Astrocyte (in vitro differentiated cells and primary cell): ENCODE measurements around the gene WDR11. TPM values are rescaled to one million over a fixed set of nuclear protein-coding genes. Genes with fewer than 3 reads are reported as not detected.

Experiments used
- DNase-seq: peaks from one replicate; pipeline ENCODE4 v3.0.0-alpha.2; 2010; ENCODE audit warnings: low read depth
- FAIRE-seq: peaks from 2 replicates; lab custom pipeline; 2011; peaks lifted over from hg19 to GRCh38; lab: Jason Lieb, UNC
- H2AFZ ChIP-seq: 2 replicates; pipeline ENCODE4 v1.6.0; 2012; ENCODE audit warnings: low read depth, low read length, inconsistent platforms
- H3K27ac ChIP-seq: 2 replicates; pipeline ENCODE4 v1.5.1; 2011; ENCODE audit warnings: low read depth, low read length, inconsistent platforms
- H3K27me3 ChIP-seq: 2 replicates; pipeline ENCODE4 v1.6.0; 2011; ENCODE audit warnings: low read length, inconsistent platforms; ENCODE audit not compliant: insufficient read depth
- H3K36me3 ChIP-seq: 2 replicates; pipeline ENCODE4 v1.5.1; 2011; ENCODE audit warnings: low read length, inconsistent platforms; ENCODE audit not compliant: insufficient read depth
- H3K4me1 ChIP-seq: 2 replicates; pipeline ENCODE4 v1.5.1; 2011; ENCODE audit warnings: low read length, inconsistent platforms; ENCODE audit not compliant: insufficient read depth
- H3K4me2 ChIP-seq: 2 replicates; pipeline ENCODE4 v1.6.0; 2012; ENCODE audit warnings: low read length, inconsistent platforms
- H3K4me3 ChIP-seq: 2 replicates; pipeline ENCODE4 v1.5.1; 2011; ENCODE audit warnings: low read depth, mild to moderate bottlenecking, low read length, inconsistent platforms; ENCODE audit not compliant: insufficient read depth
- H3K79me2 ChIP-seq: 2 replicates; pipeline ENCODE4 v1.6.0; 2012; ENCODE audit warnings: mild to moderate bottlenecking, low read length, inconsistent platforms; ENCODE audit not compliant: insufficient read depth
- H3K9ac ChIP-seq: 2 replicates; pipeline ENCODE4 v1.6.0; 2012; ENCODE audit warnings: mild to moderate bottlenecking, low read length, inconsistent platforms
- H3K9me3 ChIP-seq: 2 replicates; pipeline ENCODE4 v1.5.1; 2012; ENCODE audit warnings: low read depth, mild to moderate bottlenecking, low read length, inconsistent platforms; ENCODE audit not compliant: insufficient read depth
- H4K20me1 ChIP-seq: 2 replicates; pipeline ENCODE4 v1.6.0; 2012; ENCODE audit warnings: low read length, inconsistent platforms; ENCODE audit not compliant: insufficient read depth
- H3K27ac Mint-ChIP-seq: one replicate; pipeline ENCODE4 v1.8.0; 2021; ENCODE audit warnings: mild to moderate bottlenecking, mixed read lengths; ENCODE audit not compliant: unreplicated experiment
- H3K27me3 Mint-ChIP-seq: one replicate; pipeline ENCODE4 v1.8.0; 2021; ENCODE audit warnings: low read depth, mixed read lengths; ENCODE audit not compliant: unreplicated experiment
- H3K36me3 Mint-ChIP-seq: one replicate; pipeline ENCODE4 v1.8.0; 2021; ENCODE audit warnings: low read depth, mixed read lengths; ENCODE audit not compliant: unreplicated experiment
- H3K4me1 Mint-ChIP-seq: one replicate; pipeline ENCODE4 v1.8.0; 2021; ENCODE audit warnings: low read depth, mixed read lengths; ENCODE audit not compliant: unreplicated experiment
- H3K4me3 Mint-ChIP-seq: one replicate; pipeline ENCODE4 v1.8.0; 2021; ENCODE audit warnings: mild to moderate bottlenecking, moderate library complexity, mixed read lengths; ENCODE audit not compliant: unreplicated experiment
- H3K9me3 Mint-ChIP-seq: one replicate; pipeline ENCODE4 v1.8.0; 2021; ENCODE audit warnings: mild to moderate bottlenecking, mixed read lengths; ENCODE audit not compliant: unreplicated experiment
- EZH2 ChIP-seq: IDR thresholded peaks from 2 replicates; pipeline ENCODE4 v1.6.1; 2012; ENCODE audit warnings: mild to moderate bottlenecking, low read length, inconsistent platforms; ENCODE audit not compliant: insufficient read depth
- total RNA-seq: library from RNA; stranded (reverse); gene quantifications from 2 replicates; pipeline ENCODE4 v1.2.1, GENCODE V29; 2021
- TF ChIP-seq, protein P1 (sequence below): IDR thresholded peaks from 2 replicates; pipeline ENCODE4 v1.5.1; 2011; ENCODE audit warnings: low read depth, mild to moderate bottlenecking, inconsistent platforms, low read length, moderate library complexity; ENCODE audit not compliant: insufficient read depth

The WDR11 gene
- total RNA-seq, 1 donor from 2014 or later: 55.8 TPM

GRCh38 chr10:120887482-120887881 lies 36.3 kb downstream of the WDR11 start:
- no peak overlapping the region for H3K4me2 ChIP-seq
- FAIRE-seq (no peak), DNase-seq (no peak)
- no peak overlapping the region for H3K27ac Mint-ChIP-seq
- no peaks in the 10 kb centered on the region for H3K79me2 ChIP-seq
- H3K27ac ChIP-seq: no peak overlapping the region
- peaks cover 39% of the 10 kb centered on the region for H3K36me3 ChIP-seq
- H3K4me3 ChIP-seq: no peak overlapping the region
- H2AFZ ChIP-seq: no peak overlapping the region
- H3K4me3 Mint-ChIP-seq: no peak overlapping the region
- no peaks in the 10 kb centered on the region for H4K20me1 ChIP-seq
- no peaks in the 10 kb centered on the region for H3K9me3 Mint-ChIP-seq
- H3K4me1 ChIP-seq: no peaks in the 10 kb centered on the region
- H3K9ac ChIP-seq: no peak overlapping the region
- no peaks in the 10 kb centered on the region for H3K9me3 ChIP-seq
- H3K36me3 Mint-ChIP-seq: peaks cover 10% of the 10 kb centered on the region
- TF ChIP-seq EZH2: no peak
- TF ChIP-seq, protein P1, sequence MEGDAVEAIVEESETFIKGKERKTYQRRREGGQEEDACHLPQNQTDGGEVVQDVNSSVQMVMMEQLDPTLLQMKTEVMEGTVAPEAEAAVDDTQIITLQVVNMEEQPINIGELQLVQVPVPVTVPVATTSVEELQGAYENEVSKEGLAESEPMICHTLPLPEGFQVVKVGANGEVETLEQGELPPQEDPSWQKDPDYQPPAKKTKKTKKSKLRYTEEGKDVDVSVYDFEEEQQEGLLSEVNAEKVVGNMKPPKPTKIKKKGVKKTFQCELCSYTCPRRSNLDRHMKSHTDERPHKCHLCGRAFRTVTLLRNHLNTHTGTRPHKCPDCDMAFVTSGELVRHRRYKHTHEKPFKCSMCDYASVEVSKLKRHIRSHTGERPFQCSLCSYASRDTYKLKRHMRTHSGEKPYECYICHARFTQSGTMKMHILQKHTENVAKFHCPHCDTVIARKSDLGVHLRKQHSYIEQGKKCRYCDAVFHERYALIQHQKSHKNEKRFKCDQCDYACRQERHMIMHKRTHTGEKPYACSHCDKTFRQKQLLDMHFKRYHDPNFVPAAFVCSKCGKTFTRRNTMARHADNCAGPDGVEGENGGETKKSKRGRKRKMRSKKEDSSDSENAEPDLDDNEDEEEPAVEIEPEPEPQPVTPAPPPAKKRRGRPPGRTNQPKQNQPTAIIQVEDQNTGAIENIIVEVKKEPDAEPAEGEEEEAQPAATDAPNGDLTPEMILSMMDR: no peak
- H3K27me3 Mint-ChIP-seq: no peaks in the 10 kb centered on the region
- no peaks in the 10 kb centered on the region for H3K27me3 ChIP-seq
- H3K4me1 Mint-ChIP-seq: peaks cover 7% of the 10 kb centered on the region

- no peak overlapping the region for H3K4me2 ChIP-seq
- no peak overlapping the region for H3K4me3 Mint-ChIP-seq
- peaks cover 6% of the 10 kb centered on the region for H4K20me1 ChIP-seq
- no peaks in the 10 kb centered on the region for H3K27me3 Mint-ChIP-seq
- H3K9me3 ChIP-seq: no peaks in the 10 kb centered on the region
- no peak overlapping the region for H3K9ac ChIP-seq
- FAIRE-seq (no peak), DNase-seq (no peak)
- H3K27me3 ChIP-seq: no peaks in the 10 kb centered on the region
- H3K4me1 Mint-ChIP-seq: peaks cover 7% of the 10 kb centered on the region
- H3K27ac Mint-ChIP-seq: peak overlapping the region; percentile 78
- no peak overlapping the region for H3K27ac ChIP-seq
- H3K36me3 ChIP-seq: peaks cover 23% of the 10 kb centered on the region
- peaks cover 11% of the 10 kb centered on the region for H3K36me3 Mint-ChIP-seq
- H3K4me3 ChIP-seq: no peak overlapping the region
- TF ChIP-seq EZH2: no peak
- TF ChIP-seq, protein P1: no peak
- no peaks in the 10 kb centered on the region for H3K4me1 ChIP-seq
- no peak overlapping the region for H2AFZ ChIP-seq
- H3K79me2 ChIP-seq: no peaks in the 10 kb centered on the region
- no peaks in the 10 kb centered on the region for H3K9me3 Mint-ChIP-seq
Measured at GRCh38 chr10:120891365-120891764, 40.2 kb downstream of the WDR11 start.

DNA sequence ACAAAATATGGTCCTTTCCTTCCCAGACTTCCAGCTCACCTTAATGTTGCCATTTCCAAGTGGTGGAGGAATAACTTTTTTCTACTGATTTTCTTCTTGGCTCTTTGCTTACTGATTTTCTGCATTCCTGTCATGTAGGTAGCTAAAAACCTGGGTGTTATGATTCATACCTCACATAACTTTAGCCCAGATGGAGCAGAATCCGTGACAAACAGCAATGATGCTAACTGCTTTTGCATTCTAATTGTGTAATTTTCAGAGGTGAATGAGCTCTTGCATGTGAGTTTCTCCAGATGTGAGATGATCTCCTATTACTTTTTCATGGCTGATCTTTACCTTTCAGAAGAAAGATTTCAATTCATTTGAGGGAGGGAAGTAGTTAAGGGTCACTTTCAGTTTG lies 43.4 kb downstream of the WDR11 start:
- no peak overlapping the region for H3K4me3 ChIP-seq
- H2AFZ ChIP-seq: no peak overlapping the region
- peaks cover 14% of the 10 kb centered on the region for H3K4me1 Mint-ChIP-seq
- no peak overlapping the region for H3K4me2 ChIP-seq
- H3K9me3 ChIP-seq: no peaks in the 10 kb centered on the region
- peaks cover 13% of the 10 kb centered on the region for H4K20me1 ChIP-seq
- no peaks in the 10 kb centered on the region for H3K9me3 Mint-ChIP-seq
- no peak overlapping the region for H3K27ac ChIP-seq
- no peaks in the 10 kb centered on the region for H3K79me2 ChIP-seq
- H3K4me1 ChIP-seq: no peaks in the 10 kb centered on the region
- DNase-seq (no peak), FAIRE-seq (no peak)
- no peaks in the 10 kb centered on the region for H3K27me3 ChIP-seq
- H3K36me3 Mint-ChIP-seq: peaks cover 5% of the 10 kb centered on the region
- TF ChIP-seq EZH2: no peak
- TF ChIP-seq, protein P1: no peak
- no peak overlapping the region for H3K9ac ChIP-seq
- H3K27me3 Mint-ChIP-seq: no peaks in the 10 kb centered on the region
- H3K4me3 Mint-ChIP-seq: no peak overlapping the region
- H3K36me3 ChIP-seq: peaks cover 19% of the 10 kb centered on the region
- no peak overlapping the region for H3K27ac Mint-ChIP-seq
